Measurements from ENCODE around the gene NAT9. TPM values are rescaled to one million over a fixed set of nuclear protein-coding genes. Genes with fewer than 3 reads are reported as not detected.

NAT9 gene
- total and polyA plus RNA-seq, 2 donors (not counting 1 experiment from before 2014, with no cell fraction given): 34.7 to 39.6 TPM

DNA sequence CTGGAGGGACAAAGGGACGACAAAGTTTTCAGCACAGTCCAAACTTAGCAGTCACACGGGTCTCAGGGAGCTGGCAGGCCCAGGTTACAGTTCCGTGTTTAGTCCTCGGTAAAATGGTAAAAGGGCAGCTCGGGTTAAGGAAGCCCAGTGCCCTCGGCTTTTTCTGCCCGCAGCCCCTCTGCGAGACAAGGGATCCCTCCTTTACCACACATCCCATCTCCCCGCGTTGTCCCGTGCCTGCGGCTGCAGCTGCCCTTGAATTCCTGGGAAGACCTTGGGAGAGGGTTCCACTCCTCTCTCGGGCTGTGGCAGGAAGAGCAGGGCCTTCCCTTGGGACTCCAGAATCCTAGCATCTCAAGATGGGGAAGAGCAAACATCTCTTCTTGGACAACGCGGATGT lies 46.3 kb downstream of the NAT9 start:
- Histone ChIP-seq H3K9me3 (ENCODE audit: control insufficient read depth, insufficient read depth, low read depth, low read length) (no peaks in the 10 kb centered on the region), H3K4me1 (ENCODE audit: control insufficient read depth, extremely low read depth, insufficient read depth, low read length) (no peaks in the 10 kb centered on the region), H3K27ac (ENCODE audit: insufficient read depth, low read length) (no peak overlapping the region), H4K20me1 (ENCODE audit: control insufficient read depth, extremely low read depth, insufficient read depth, low read length) (no peaks in the 10 kb centered on the region), H3K36me3 (ENCODE audit: control insufficient read depth, insufficient read depth, low read length) (no peaks in the 10 kb centered on the region), H3K9ac (ENCODE audit: insufficient read depth, low read length) (no peak overlapping the region), H3K4me2 (ENCODE audit: extremely low read depth, insufficient read depth, low read length) (no peak overlapping the region), H2AFZ (ENCODE audit: low read length) (no peak overlapping the region), H3K4me3 (replicated peaks in 1 of 4; ENCODE audit: control extremely low read depth in 1 of 4, insufficient read depth in 1 of 4, low read depth in 3 of 4, low read length in 4 of 4) (no peak overlapping the region), H3K27me3 (ENCODE audit: control insufficient read depth, insufficient read depth, low read length) (no peaks in the 10 kb centered on the region), H3K79me2 (ENCODE audit: control insufficient read depth, insufficient read depth, low read length) (no peaks in the 10 kb centered on the region)
- TF ChIP-seq, protein P1, sequence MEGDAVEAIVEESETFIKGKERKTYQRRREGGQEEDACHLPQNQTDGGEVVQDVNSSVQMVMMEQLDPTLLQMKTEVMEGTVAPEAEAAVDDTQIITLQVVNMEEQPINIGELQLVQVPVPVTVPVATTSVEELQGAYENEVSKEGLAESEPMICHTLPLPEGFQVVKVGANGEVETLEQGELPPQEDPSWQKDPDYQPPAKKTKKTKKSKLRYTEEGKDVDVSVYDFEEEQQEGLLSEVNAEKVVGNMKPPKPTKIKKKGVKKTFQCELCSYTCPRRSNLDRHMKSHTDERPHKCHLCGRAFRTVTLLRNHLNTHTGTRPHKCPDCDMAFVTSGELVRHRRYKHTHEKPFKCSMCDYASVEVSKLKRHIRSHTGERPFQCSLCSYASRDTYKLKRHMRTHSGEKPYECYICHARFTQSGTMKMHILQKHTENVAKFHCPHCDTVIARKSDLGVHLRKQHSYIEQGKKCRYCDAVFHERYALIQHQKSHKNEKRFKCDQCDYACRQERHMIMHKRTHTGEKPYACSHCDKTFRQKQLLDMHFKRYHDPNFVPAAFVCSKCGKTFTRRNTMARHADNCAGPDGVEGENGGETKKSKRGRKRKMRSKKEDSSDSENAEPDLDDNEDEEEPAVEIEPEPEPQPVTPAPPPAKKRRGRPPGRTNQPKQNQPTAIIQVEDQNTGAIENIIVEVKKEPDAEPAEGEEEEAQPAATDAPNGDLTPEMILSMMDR (conservative IDR thresholded peaks at IDR 0.05 in 1 of 2, IDR thresholded peaks at IDR 0.05 in 1 of 2; ENCODE audit: low read depth in 1 of 2, low read length in 2 of 2): no peak
- TF ChIP-seq EZH2 (IDR thresholded peaks at IDR 0.05; ENCODE audit: low read length, missing control alignments): no peak
- no peak for DNase-seq (ENCODE audit: low read depth in 2 of 2)

DNA sequence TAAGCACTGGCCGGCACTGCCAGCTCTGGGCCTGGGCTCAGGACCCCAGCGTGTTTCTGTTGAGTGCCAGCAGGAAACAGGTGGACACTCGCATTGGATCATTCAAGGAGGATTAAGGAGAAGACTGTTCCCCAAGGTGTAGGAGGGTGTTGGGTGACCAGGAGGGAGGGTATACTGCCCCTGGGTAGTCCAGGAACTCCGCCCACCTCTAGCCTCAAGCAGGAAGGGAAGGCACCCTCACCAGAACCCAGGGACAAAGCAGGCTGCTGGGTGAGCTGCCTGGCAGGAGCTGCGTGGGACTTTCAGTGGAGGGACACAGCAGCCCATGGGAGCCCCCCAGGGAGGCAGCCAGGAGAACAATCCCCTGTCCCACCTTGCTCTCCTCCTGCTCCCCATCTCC lies 46.8 kb downstream of the NAT9 start:
- Histone ChIP-seq H3K9ac (ENCODE audit: insufficient read depth, low read length) (no peak overlapping the region), H3K27ac (ENCODE audit: insufficient read depth, low read length) (no peak overlapping the region)
- TF ChIP-seq EZH2 (IDR thresholded peaks at IDR 0.05; ENCODE audit: low read length, missing control alignments): no peak
- TF ChIP-seq, protein P1 (conservative IDR thresholded peaks at IDR 0.05 in 1 of 2, IDR thresholded peaks at IDR 0.05 in 1 of 2; ENCODE audit: low read depth in 1 of 2, low read length in 2 of 2): no peak

DNA sequence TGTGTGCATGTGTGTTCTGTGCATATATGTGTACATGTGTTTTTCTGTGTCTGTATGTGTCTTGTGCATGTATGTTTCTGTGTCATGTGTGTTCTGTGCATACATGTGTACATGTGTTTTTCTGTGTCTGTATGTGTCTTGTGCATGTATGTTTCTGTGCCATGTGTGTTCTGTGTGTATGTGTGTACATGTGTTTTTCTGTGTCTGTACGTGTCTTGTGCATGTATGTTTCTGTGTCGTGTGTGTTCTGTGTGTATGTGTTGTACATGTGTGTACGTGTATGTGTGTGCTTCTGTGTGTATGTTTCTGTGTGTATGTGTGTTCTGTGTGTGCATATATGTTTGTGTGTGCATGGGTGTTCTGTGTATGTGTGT lies 47.5 kb downstream of the NAT9 start:
- no peaks in the 10 kb centered on the region for H3K27me3 ChIP-seq (ENCODE audit: control insufficient read depth, insufficient read depth, low read length)
- no peaks in the 10 kb centered on the region for H4K20me1 ChIP-seq (ENCODE audit: control insufficient read depth, extremely low read depth, insufficient read depth, low read length)
- H3K9ac ChIP-seq (ENCODE audit: insufficient read depth, low read length): no peak overlapping the region
- H3K4me1 ChIP-seq (ENCODE audit: control insufficient read depth, extremely low read depth, insufficient read depth, low read length): no peaks in the 10 kb centered on the region
- no peak overlapping the region for H2AFZ ChIP-seq (ENCODE audit: low read length)
- no peak for TF ChIP-seq EZH2 (IDR thresholded peaks at IDR 0.05; ENCODE audit: low read length, missing control alignments)
- TF ChIP-seq, protein P1 (conservative IDR thresholded peaks at IDR 0.05 in 1 of 2, IDR thresholded peaks at IDR 0.05 in 1 of 2; ENCODE audit: low read depth in 1 of 2, low read length in 2 of 2): no peak
- DNase-seq (ENCODE audit: low read depth in 2 of 2): no peak
- no peaks in the 10 kb centered on the region for H3K36me3 ChIP-seq (ENCODE audit: control insufficient read depth, insufficient read depth, low read length)
- no peaks in the 10 kb centered on the region for H3K79me2 ChIP-seq (ENCODE audit: control insufficient read depth, insufficient read depth, low read length)
- no peak overlapping the region for H3K27ac ChIP-seq (ENCODE audit: insufficient read depth, low read length)
- H3K4me3 ChIP-seq (replicated peaks in 1 of 4; ENCODE audit: control extremely low read depth in 1 of 4, insufficient read depth in 1 of 4, low read depth in 3 of 4, low read length in 4 of 4): no peak overlapping the region
- H3K9me3 ChIP-seq (ENCODE audit: control insufficient read depth, insufficient read depth, low read depth, low read length): no peaks in the 10 kb centered on the region
- H3K4me2 ChIP-seq (ENCODE audit: extremely low read depth, insufficient read depth, low read length): no peak overlapping the region

More for the DNA sequence above, 46.8 kb downstream of the NAT9 start:
- no peak for DNase-seq (ENCODE audit: low read depth in 2 of 2)
- no peaks in the 10 kb centered on the region for H3K4me1 ChIP-seq (ENCODE audit: control insufficient read depth, extremely low read depth, insufficient read depth, low read length)
- no peaks in the 10 kb centered on the region for H3K27me3 ChIP-seq (ENCODE audit: control insufficient read depth, insufficient read depth, low read length)
- H3K9me3 ChIP-seq (ENCODE audit: control insufficient read depth, insufficient read depth, low read depth, low read length): no peaks in the 10 kb centered on the region
- H2AFZ ChIP-seq (ENCODE audit: low read length): no peak overlapping the region
- H4K20me1 ChIP-seq (ENCODE audit: control insufficient read depth, extremely low read depth, insufficient read depth, low read length): no peaks in the 10 kb centered on the region
- H3K4me3 ChIP-seq (replicated peaks in 1 of 4; ENCODE audit: control extremely low read depth in 1 of 4, insufficient read depth in 1 of 4, low read depth in 3 of 4, low read length in 4 of 4): no peak overlapping the region
- no peak overlapping the region for H3K4me2 ChIP-seq (ENCODE audit: extremely low read depth, insufficient read depth, low read length)
- H3K79me2 ChIP-seq (ENCODE audit: control insufficient read depth, insufficient read depth, low read length): no peaks in the 10 kb centered on the region
- H3K36me3 ChIP-seq (ENCODE audit: control insufficient read depth, insufficient read depth, low read length): no peaks in the 10 kb centered on the region
